Measurements from ENCODE around the gene BRD7.

The BRD7 gene

DNA sequence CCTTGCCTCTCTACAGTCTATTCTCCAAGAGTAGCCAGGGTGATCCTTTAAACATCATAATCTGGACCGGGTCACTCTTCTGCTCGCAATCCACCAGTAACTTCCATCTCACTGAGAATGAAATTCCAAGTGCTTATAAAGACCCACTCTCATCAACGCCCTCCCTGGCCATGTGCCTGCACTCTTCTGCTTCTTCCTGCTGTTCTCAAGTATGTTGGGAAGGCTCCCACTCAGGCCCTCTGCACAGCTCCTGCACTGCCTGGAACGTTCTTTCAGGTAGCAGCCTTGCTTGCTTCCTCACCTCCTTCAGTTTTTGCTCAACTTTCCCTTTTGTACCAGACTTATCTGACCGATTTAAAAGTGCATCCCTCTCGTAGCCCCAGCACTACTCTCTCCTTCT is 44.4 kb downstream of the BRD7 start:
- peak overlapping the region; percentile 78 for H3K27ac Mint-ChIP-seq
- no peaks in the 10 kb centered on the region for H3K9me3 Mint-ChIP-seq
- ATAC-seq (no peak), DNase-seq (ENCODE audit: low spot score in 2 of 2) (no peak)
- H3K36me3 Mint-ChIP-seq = peaks cover 93% of the 10 kb centered on the region
- peaks cover 36% of the 10 kb centered on the region for H3K4me1 Mint-ChIP-seq
- H3K4me3 Mint-ChIP-seq = no peak overlapping the region

DNA sequence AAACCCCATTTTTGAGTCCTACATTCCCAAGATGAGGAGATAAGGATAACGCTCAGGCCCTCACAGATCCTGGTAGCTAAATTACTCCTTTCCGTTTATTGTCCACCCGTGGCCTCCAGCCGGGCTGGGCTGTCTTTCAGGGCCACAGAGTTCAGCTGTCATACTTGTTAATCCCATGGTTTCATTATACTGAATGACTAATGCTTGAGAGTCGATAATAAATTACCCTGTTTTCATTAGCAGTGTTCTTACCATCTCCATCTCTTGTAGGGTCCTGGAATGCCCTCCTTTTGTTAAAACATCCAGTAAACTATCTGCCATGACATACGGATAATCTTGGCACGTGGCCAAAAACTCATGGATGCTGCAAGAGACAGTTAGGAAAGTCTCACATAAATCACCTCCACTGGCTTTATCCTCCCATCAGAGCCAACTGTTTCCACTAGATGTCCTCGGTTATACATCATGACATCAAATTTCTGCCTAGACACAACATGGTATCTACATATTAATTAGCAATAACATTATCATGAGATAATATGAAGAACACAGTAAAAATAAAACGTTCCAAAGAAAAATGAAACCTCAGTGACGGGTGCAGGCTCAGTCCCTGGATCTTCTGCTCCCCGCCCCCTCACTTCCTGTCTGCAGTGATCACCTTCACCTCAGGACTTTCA is 45.3 kb downstream of the BRD7 start:
- peak overlapping the region; percentile 78 for H3K27ac Mint-ChIP-seq
- peaks cover 36% of the 10 kb centered on the region for H3K4me1 Mint-ChIP-seq
- DNase-seq (ENCODE audit: low spot score in 2 of 2) (no peak), ATAC-seq (no peak)
- H3K9me3 Mint-ChIP-seq = no peaks in the 10 kb centered on the region
- no peak overlapping the region for H3K4me3 Mint-ChIP-seq
- peaks cover 93% of the 10 kb centered on the region for H3K36me3 Mint-ChIP-seq

DNA sequence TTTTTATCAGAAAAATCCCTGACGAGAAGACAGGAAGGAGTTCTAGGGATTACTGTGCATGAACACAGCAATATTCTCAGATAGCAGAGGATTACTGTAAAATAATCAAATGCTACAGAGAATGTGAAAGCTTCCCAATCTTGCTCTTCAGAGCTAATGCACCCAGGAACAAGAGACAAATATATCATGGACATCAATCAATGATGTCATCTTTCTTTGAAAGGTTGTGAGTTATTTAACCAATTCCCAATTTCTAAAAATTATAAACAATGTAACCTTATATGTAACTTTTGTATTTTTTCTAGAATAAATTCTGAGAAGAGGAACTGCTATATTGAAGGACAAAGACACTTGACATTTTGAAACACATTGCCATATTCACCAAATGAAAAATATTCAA is 46.5 kb downstream of the BRD7 start:
- H3K27ac Mint-ChIP-seq = no peak overlapping the region
- peaks cover 93% of the 10 kb centered on the region for H3K36me3 Mint-ChIP-seq

DNA sequence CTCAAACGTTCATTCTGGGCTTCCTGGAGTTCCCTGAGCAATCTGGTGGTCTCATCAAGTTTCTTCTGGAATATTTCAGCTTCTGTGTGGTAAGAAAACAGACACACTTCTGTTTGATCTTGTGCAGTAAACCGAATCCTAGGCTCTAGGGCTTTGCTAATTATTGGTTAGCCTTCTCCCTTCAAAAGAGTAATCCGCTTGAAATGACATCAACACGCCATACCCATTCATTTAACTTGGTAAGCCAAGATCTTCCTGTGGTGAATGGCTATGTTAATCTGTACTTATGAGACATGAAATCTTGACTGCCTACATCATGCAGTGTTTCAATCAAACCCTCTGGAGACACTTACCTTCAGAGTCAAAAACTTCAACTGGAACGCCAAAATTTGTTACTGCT is 48.5 kb downstream of the BRD7 start:
- ATAC-seq (no peak), DNase-seq (ENCODE audit: low spot score in 2 of 2) (no peak)
- Mint-ChIP-seq H3K36me3 (peaks cover 100% of the 10 kb centered on the region), H3K4me1 (peaks cover 18% of the 10 kb centered on the region), H3K4me3 (no peak overlapping the region), H3K9me3 (no peaks in the 10 kb centered on the region), H3K27ac (no peak overlapping the region)

More for the DNA sequence above, 46.5 kb downstream of the BRD7 start:
- DNase-seq (ENCODE audit: low spot score in 2 of 2) (no peak), ATAC-seq (no peak)
- Mint-ChIP-seq H3K4me1 (peaks cover 29% of the 10 kb centered on the region), H3K4me3 (no peak overlapping the region), H3K9me3 (no peaks in the 10 kb centered on the region)

DNA sequence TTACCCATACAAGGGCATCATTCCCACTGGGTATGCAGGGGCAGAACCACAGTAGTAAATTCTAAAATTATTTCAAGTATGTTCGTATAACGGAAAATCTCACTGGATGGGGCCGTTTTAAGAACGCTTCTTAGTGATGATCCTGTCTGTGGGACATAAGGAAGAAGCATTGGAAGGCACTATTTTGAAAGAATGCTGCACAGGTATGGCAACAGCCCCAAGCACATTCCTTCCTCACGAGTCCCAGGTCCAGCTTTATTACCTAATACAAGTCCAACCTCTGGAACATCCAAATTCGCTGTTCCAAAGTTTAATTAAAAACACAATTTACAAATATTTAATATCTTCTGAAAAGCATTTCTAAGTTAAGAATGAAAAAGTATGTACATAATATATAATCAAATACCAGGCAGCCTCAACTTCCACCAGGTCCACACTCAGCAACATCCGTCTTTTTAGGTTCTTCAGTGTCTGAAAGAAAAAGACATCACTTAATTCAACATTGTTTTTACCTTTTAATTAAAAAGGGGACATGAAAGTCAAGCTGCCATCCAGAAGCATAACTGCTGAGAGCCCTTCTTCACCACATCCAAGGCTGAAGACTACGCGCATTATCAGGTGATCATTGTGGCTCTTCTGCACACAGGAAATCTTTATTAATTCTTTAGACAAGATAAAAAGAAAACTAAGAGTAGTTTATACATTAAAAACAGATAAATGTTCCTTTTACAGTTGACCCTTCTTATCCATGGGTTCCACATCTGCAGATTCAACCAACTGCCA is 49.8 kb downstream of the BRD7 start:
- peak overlapping the region; percentile 58 for H3K27ac Mint-ChIP-seq
- no peaks in the 10 kb centered on the region for H3K9me3 Mint-ChIP-seq
- no peak for DNase-seq (ENCODE audit: low spot score in 2 of 2)
- ATAC-seq = no peak
- H3K36me3 Mint-ChIP-seq = peaks cover 99% of the 10 kb centered on the region
- H3K4me3 Mint-ChIP-seq = no peak overlapping the region
- H3K4me1 Mint-ChIP-seq = peaks cover 9% of the 10 kb centered on the region

DNA sequence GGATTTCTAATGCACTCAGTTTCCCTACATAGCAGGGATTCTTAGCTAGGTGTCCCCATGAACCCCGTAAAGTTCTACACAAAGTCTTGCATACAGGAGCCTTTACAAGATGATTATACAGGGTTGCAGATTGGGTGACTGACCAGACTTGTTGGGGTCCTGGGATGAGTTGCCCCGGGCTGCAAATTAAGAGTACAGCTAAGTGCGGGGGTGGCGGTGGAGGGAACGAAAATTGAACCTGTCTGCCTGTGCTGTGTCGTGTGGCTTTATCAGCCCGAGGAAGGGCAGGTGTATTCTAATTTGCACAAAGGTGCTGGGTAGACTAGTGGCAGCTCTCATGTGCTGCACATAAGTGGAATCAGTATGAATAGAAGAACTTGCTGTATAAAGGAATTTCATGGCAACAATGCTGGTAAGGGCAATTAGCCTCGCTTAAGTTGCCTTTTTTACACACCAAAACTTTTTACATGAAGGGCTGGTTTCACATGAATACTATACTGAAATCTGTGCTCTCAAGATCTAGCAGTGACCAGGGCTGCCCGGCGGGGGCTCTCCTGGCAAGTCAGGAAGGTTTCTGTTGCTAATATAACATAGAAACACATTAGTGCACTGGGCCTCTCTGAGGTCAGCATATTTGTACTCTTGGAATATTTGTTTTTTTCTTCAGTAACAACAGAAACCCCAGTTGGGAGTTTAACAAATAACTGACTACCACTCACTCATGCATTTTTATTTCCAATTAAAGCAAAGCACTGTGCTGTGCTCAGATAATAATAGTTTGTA is 51.7 kb downstream of the BRD7 start:
- Mint-ChIP-seq H3K9me3 (no peaks in the 10 kb centered on the region), H3K4me3 (no peak overlapping the region), H3K36me3 (peaks cover 99% of the 10 kb centered on the region), H3K4me1 (peaks cover 15% of the 10 kb centered on the region), H3K27ac (no peak overlapping the region)
- no peak for DNase-seq (ENCODE audit: low spot score in 2 of 2)
- no peak for ATAC-seq

DNA sequence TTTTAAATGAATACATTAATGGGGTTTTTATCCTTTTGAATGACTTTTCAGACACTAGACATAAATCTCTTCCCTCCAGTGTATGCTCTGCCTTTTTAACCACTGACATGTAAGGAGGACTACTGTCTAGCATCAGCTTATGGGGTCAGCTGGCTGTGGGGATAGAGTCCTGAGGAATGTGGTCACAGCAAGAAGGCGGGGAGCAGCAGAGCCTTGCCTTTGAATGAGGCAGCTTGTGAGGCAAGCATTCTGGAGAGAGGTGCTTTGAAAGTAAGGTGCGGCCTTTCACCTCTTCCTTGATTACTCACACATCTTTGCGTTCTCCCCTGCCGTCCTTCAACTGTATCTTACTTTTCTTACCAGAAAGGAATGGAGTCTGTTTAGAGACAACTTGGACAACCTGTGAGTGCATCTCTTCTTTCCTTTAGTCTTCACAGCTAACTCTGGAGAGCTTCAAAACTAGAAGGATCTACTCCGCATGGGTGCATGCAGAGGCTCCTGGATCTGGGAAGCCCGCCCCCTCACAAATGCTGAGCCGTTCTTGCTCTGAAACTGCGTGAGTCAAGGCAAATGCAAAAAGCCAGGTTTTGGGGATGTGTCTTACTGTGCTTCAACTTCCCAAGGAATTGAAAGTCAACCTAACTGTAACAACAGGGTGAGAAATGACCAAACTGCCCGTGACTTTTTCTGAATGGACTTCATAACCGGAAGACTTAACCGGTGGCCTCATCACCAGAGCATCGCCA is 52.5 kb downstream of the BRD7 start:
- H3K36me3 Mint-ChIP-seq = peaks cover 99% of the 10 kb centered on the region
- H3K4me3 Mint-ChIP-seq = no peak overlapping the region
- no peaks in the 10 kb centered on the region for H3K9me3 Mint-ChIP-seq
- no peak for ATAC-seq
- peaks cover 15% of the 10 kb centered on the region for H3K4me1 Mint-ChIP-seq
- DNase-seq (ENCODE audit: low spot score in 2 of 2) = no peak
- H3K27ac Mint-ChIP-seq = peak overlapping the region; percentile 80

DNA sequence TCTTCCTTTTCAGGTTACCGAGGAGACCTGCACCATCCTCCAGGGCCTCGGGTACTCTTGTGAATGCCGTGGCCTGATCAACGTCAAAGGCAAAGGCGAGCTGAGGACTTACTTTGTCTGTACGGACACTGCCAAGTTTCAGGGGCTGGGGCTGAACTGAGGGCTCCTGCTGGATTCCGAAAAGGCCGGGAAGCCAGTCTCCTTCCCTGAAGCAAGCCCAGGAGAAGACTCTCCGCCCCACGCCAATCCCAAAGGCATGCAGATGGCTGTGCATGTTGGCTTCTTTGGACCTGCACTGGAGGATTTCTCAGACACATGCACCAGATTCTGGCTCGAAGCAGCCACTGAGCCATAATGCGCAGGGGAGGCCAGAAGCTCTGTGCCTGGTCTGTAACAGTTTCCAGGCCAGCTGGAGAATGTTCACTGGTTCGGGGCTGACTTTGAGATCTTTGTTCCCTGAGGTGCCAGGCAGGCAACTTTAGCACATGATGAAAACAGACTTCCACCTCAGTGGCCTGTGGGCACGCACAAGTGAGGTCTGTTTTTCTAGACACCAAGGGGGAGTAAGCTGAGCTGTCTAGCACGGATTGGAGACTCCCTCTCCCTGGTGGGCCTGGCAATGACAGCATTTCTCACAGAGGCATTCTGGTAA is 53.3 kb downstream of the BRD7 start:
- H3K4me3 Mint-ChIP-seq = no peak overlapping the region
- no peak for ATAC-seq
- peak in 1 of 2 donors; percentile 1 for DNase-seq (ENCODE audit: low spot score in 2 of 2)
- H3K36me3 Mint-ChIP-seq = peaks cover 99% of the 10 kb centered on the region
- H3K4me1 Mint-ChIP-seq = peaks cover 15% of the 10 kb centered on the region
- no peaks in the 10 kb centered on the region for H3K9me3 Mint-ChIP-seq
- H3K27ac Mint-ChIP-seq = peak overlapping the region; percentile 80

DNA sequence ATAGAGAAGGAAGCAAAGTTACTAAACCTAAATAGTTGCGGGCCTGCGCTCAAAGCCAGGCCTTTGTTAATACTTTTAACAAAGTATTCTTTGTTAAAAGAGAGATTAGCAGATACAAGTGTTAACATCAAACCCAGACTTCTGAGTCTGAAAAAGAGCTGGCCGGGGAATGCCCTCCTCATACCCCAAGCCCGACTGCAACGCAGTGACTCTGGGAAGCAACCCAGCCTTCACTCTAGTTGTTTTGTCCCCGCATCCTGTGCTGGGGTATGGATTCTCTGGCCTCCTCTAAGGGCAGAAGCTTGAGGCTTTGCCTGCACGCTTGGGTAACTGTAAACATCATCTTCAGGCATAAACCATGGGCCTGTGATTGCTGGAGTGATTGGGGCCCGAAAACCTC is 54.1 kb downstream of the BRD7 start:
- peak overlapping the region; percentile 80 for H3K27ac Mint-ChIP-seq
- H3K36me3 Mint-ChIP-seq = peaks cover 99% of the 10 kb centered on the region
- ATAC-seq (no peak), DNase-seq (ENCODE audit: low spot score in 2 of 2) (no peak)
- no peak overlapping the region for H3K4me3 Mint-ChIP-seq
- H3K4me1 Mint-ChIP-seq = peaks cover 20% of the 10 kb centered on the region
- no peaks in the 10 kb centered on the region for H3K9me3 Mint-ChIP-seq

DNA sequence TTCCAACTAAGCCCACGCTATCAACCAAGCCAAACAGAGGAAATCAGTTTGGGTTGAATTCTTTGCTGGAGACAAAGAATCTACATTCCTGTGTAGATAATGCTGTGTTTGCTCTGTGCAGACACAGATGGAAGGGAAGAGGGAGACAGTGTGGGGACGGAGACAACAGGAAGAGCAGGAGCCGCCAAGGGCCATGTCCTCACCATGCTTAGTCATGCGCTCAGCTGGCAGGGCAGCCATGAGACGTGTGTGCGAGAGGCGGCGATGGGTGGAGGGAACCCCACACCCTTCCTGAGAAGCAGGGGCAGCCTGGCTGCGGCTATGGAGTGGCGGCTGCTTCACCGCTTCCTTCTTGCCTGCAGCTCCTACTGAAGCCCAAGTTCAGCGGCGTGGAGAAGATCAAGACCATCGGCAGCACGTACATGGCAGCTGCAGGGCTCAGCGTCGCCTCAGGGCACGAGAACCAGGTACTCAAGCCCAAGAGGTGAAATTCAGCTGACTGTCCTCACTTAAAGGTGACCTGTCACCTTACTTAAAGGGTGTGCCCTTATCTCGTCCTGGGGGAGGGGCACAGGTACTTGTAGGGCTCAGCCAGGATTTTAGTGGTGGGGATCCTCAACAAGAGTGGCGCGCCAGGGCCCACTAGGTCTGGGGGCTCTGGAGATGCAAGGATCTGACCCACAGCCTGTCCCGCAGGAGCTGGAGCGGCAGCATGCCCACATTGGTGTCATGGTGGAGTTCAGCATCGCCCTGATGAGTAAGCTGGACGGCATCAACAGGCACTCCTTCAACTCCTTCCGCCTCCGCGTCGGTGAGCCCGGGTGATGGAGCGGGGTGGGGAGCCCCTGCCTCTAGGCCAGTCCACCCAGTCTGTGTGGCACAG is 55.0 kb downstream of the BRD7 start:
- no peak overlapping the region for H3K4me3 Mint-ChIP-seq
- peak overlapping the region; percentile 91 for H3K27ac Mint-ChIP-seq
- no peaks in the 10 kb centered on the region for H3K9me3 Mint-ChIP-seq
- peaks cover 99% of the 10 kb centered on the region for H3K36me3 Mint-ChIP-seq
- DNase-seq (ENCODE audit: low spot score in 2 of 2) (no peak), ATAC-seq (peak; percentile 68)
- peaks cover 21% of the 10 kb centered on the region for H3K4me1 Mint-ChIP-seq

DNA sequence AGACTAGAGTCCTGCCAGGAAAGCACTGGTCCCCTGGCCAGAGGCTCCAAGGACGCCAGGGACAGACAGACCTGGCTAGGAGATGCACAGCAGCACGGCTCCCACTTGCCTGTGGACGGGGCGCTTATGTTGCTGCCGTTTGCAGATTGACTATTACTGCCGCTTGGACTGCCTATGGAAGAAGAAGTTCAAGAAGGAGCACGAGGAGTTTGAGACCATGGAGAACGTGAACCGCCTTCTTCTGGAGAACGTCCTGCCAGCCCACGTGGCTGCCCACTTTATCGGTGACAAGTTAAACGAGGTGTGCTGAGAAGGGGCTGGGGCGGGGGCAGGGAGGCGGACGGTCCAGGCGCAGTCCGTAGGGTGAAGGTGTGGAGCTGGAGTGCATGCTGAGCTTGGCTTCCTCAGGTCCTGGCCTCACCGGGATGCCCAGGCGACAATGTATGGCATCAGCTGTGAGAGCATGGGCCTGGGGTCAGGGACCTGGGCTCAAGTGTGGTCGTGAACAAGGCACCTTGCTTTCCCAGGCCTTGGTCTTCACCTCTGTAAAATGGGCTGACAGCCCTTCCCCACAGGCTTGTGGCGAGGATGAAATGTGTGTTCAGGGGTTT is 56.8 kb downstream of the BRD7 start:
- H3K36me3 Mint-ChIP-seq = peaks cover 98% of the 10 kb centered on the region
- H3K4me3 Mint-ChIP-seq = no peak overlapping the region

DNA sequence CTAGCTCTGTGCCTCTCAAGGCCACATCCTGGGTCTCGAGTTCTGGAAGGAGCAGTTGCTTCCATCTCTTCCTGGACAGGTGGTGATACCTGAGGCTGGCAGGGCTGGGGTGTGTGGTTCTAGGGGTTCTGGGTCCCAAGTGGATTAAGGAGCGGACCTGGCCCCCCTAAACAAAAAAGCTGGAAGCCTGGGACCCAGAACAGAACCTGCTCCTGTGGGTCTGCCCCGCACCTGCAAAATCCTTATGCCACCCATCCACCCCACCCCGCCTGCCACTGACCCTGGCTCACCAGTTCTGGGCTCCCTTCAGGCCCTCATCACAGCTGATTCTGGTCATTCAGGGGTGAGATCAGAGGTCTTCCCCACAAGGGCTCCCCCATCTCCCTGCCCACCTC is 57.7 kb downstream of the BRD7 start:
- DNase-seq (ENCODE audit: low spot score in 2 of 2) (no peak), ATAC-seq (no peak)
- H3K36me3 Mint-ChIP-seq = peaks cover 98% of the 10 kb centered on the region
- no peak overlapping the region for H3K4me3 Mint-ChIP-seq
- H3K9me3 Mint-ChIP-seq = no peaks in the 10 kb centered on the region
- H3K27ac Mint-ChIP-seq = peak overlapping the region; percentile 81
- peaks cover 26% of the 10 kb centered on the region for H3K4me1 Mint-ChIP-seq

More for the DNA sequence above, 56.8 kb downstream of the BRD7 start:
- no peak for ATAC-seq
- Mint-ChIP-seq H3K27ac (peak overlapping the region; percentile 81), H3K9me3 (no peaks in the 10 kb centered on the region), H3K4me1 (peaks cover 24% of the 10 kb centered on the region)
- DNase-seq (ENCODE audit: low spot score in 2 of 2) = no peak

DNA sequence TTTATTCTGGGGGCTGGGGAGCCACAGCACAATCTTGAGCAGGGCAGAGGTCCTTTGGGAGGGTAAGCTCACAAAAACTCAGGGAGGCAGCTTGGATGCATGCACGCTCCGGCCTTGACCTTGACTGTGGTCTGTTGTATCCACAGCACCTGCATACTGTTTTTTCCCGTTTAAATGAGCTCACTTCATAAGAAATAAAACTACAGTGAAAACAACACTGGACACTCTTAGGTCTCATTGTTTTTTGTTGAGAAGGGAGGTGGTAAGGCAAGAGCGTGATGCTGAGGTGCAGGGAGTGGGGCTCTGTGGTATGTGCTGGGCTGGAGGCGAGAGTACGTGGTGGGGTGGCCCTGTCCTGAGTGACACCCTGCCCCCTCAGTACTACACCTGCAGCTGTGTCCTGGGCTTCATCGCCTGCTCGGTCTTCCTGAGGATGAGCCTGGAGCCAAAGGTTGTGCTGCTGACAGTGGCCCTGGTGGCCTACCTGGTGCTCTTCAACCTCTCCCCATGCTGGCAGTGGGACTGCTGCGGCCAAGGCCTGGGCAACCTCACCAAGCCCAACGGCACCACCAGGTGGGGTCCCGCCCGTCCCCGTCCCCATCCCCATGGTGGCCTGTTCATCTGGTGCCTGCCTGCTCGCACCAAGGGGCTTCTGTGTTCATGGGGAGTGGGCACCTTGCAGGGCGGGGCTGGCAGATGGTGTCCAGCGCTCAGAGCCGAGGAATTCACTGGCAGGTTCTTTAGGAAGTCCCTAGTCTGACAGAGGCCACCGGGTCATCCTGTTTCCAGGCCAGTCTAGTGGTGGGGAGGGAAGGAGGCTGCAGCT is 58.3 kb downstream of the BRD7 start:
- H3K4me3 Mint-ChIP-seq = no peak overlapping the region
- DNase-seq (ENCODE audit: low spot score in 2 of 2) = no peak
- peaks cover 95% of the 10 kb centered on the region for H3K36me3 Mint-ChIP-seq
- no peak for ATAC-seq
- H3K9me3 Mint-ChIP-seq = no peaks in the 10 kb centered on the region
- H3K4me1 Mint-ChIP-seq = peaks cover 26% of the 10 kb centered on the region
- H3K27ac Mint-ChIP-seq = peak overlapping the region; percentile 86
